Stomach (tissue), 9 donors: ENCODE measurements around the gene NFIC. TPM values are rescaled to one million over a fixed set of nuclear protein-coding genes. Genes with fewer than 3 reads are reported as not detected.
A peak's percentile ranks its signal among the peaks of the same experiment; 100 is the strongest.
"Not testable (repeated sequence)": the region's sequence is repeated elsewhere in the genome, so short reads cannot be mapped to it uniquely, and the experiment has no call there.

Experiments
- DNase-seq, 2 donors: peaks; one replicate each; pipeline versions ENCODE4 v3.0.0 to v3.0.0-alpha.2; 2013 to 2019
- H3K27ac ChIP-seq, 5 donors: fragments of 200-600 bp in 4 of 5; sonication (generic) in 4 of 5; one replicate each; pipeline ENCODE4 v1.5.1; 2013 to 2019; ENCODE audit warnings: mild to moderate bottlenecking in 1 of 5, moderate library complexity in 1 of 5
- H3K27me3 ChIP-seq, 3 donors: fragments of 200-600 bp; sonication (generic); one replicate each; pipeline ENCODE4 v1.5.1; 2017 to 2019; ENCODE audit warnings: mixed run types in 1 of 3
- H3K36me3 ChIP-seq, 4 donors: fragments of 200-600 bp; sonication (generic); 1 replicate in 3 of 4; 2 replicates in 1 of 4; pipeline ENCODE4 v1.5.1; 2016 to 2019
- H3K4me1 ChIP-seq, 4 donors: fragments of 200-600 bp; sonication (generic); one replicate each; pipeline ENCODE4 v1.5.1; 2016 to 2019
- H3K4me3 ChIP-seq, 4 donors: fragments of 200-600 bp; sonication (generic) in 3 of 4; one replicate each; pipeline ENCODE4 v1.5.1; 2016 to 2019; ENCODE audit warnings: mild to moderate bottlenecking in 1 of 4
- H3K9me3 ChIP-seq, 4 donors: fragments of 200-600 bp; sonication (generic); one replicate each; pipeline ENCODE4 v1.5.1; 2016 to 2019
- CTCF ChIP-seq, 7 experiments: fragments of 450-650 bp in 4 of 7; fragments of 200-600 bp in 3 of 7; sonication (generic) in 3 of 7; IDR thresholded peaks; one replicate each; pipeline ENCODE4 v1.5.1; 2016 to 2019; ENCODE audit warnings: antibody characterized with exemption in 7 of 7, control low read depth in 2 of 7, mild to moderate bottlenecking in 1 of 7
- EP300 ChIP-seq: sonication (generic); formaldehyde crosslinking; IDR thresholded peaks from one replicate; pipeline ENCODE4 v1.6.1; 2017; ENCODE audit warnings: antibody characterized with exemption
- POLR2A ChIP-seq, 4 donors: fragments of 450-650 bp; IDR thresholded peaks; one replicate each; pipeline ENCODE4 v1.6.1; 2016; ENCODE audit warnings: antibody characterized with exemption in 4 of 4, control low read depth in 2 of 4, mild to moderate bottlenecking in 1 of 4, moderate library complexity in 1 of 4
- POLR2AphosphoS5 ChIP-seq, 3 donors: sonication (generic); formaldehyde crosslinking; IDR thresholded peaks; one replicate each; pipeline ENCODE4 v1.6.1; 2016; ENCODE audit warnings: antibody characterized with exemption in 3 of 3
- WGBS, 5 donors: extraction: QIAGEN DNeasy Blood & Tissue Kit in 3 of 5; methylation state at CpG; one replicate each; pipeline versions ENCODE4 v1.1.5 to v1.1.7; 2013 to 2018; 5-methylcytosine and 5-hydroxymethylcytosine counted together
- intact Hi-C: fragments of 100-400 bp; cut with DNase I; formaldehyde crosslinking; loops from one replicate; pipeline ENCODE4 v1.15.1; 2023; ENCODE audit warnings: low total_unique reads
- polyA plus RNA-seq, 3 donors: library from polyadenylated mRNA; stranded (reverse); fragments of 200-250 nt; gene quantifications; one replicate each; pipeline ENCODE4 v1.2.3, GENCODE V29; 2013
- total RNA-seq, 5 donors: library from RNA; depleted of rRNA; stranded (reverse); fragments of >200 nt; gene quantifications; one replicate each; pipeline versions ENCODE4 v1.1.0 to v1.2.3, GENCODE V29; 2014 to 2016
- donor health status: healthy with polysubstance abuse.
- donor health status: Bipolar disorder and iron deficiency.
- donor health status: healthy.

The NFIC gene
- total and polyA plus RNA-seq, 8 donors, result 16.7 to 251 (median 47.8) TPM

GRCh38 chr19:3372413-3372812 lies 6.0 kb downstream of the NFIC start:
- intact Hi-C loops, result no loop called here
- WGBS, 5 donors, result 22 to 48% (median 32%) methylated on average over 14 of the region's 14 CpGs
- H3K9me3 ChIP-seq, result no peaks in the 10 kb centered on the region
- H3K4me1 ChIP-seq, result peaks cover 60 to 100% (median 86%) of the 10 kb centered on the region in 4 donors
- H3K27ac ChIP-seq, result peak overlapping the region; percentile 67 to 100 (median 99)
- H3K4me3 ChIP-seq, result no peak overlapping the region
- no peaks in the 10 kb centered on the region for H3K27me3 ChIP-seq
- peaks cover 0 to 5% (median 0%) of the 10 kb centered on the region in 4 donors for H3K36me3 ChIP-seq
- no peak for DNase-seq
- no peak for TF ChIP-seq POLR2A (IDR thresholded peaks at IDR 0.05)

- no peaks in the 10 kb centered on the region for H3K27me3 ChIP-seq
- H3K27ac ChIP-seq, result peak overlapping the region; percentile 83 to 100 (median 99)
- H3K36me3 ChIP-seq, result peaks cover 0 to 5% (median 0%) of the 10 kb centered on the region in 4 donors
- WGBS, 5 donors, result 73 to 85% (median 77%) methylated on average over 6 of the region's 6 CpGs
- no peak for DNase-seq
- peaks cover 45 to 98% (median 83%) of the 10 kb centered on the region in 4 donors for H3K4me1 ChIP-seq
- intact Hi-C loops, result no loop called here
- no peak overlapping the region for H3K4me3 ChIP-seq
- no peaks in the 10 kb centered on the region for H3K9me3 ChIP-seq
- TF ChIP-seq POLR2A (IDR thresholded peaks at IDR 0.05) (no peak), EP300 (no peak), POLR2AphosphoS5 (IDR thresholded peaks at IDR 0.05) (no peak), CTCF (IDR thresholded peaks at IDR 0.05) (no peak)
Observed at GRCh38 chr19:3373971-3374368, 7.6 kb downstream of the NFIC start.

GRCh38 chr19:3374369-3375112 lies 8.2 kb downstream of the NFIC start:
- peak in 1 of 2 donors; percentile 84 for DNase-seq
- intact Hi-C loops, result no loop called here

GRCh38 chr19:3375221-3376090 lies 9.1 kb downstream of the NFIC start:
- peak in 1 of 3 donors; percentile 64 for TF ChIP-seq POLR2AphosphoS5 (IDR thresholded peaks at IDR 0.05)
- TF ChIP-seq EP300, result peak; percentile 9
- TF ChIP-seq POLR2A (IDR thresholded peaks at IDR 0.05), result no peak
- H3K36me3 ChIP-seq, result peaks cover 0 to 5% (median 0%) of the 10 kb centered on the region in 4 donors
- peak overlapping the region; percentile 10 to 37 (median 14) for H3K4me3 ChIP-seq
- H3K4me1 ChIP-seq, result peaks cover 48 to 98% (median 85%) of the 10 kb centered on the region in 4 donors
- no peaks in the 10 kb centered on the region for H3K9me3 ChIP-seq
- peak; percentile 70 to 82 for DNase-seq
- 15 to 27% (median 21%) methylated on average over 27 to 32 of the region's 32 CpGs for WGBS, 5 donors
- H3K27ac ChIP-seq, result peak overlapping the region; percentile 83 to 100 (median 99)
- no peaks in the 10 kb centered on the region for H3K27me3 ChIP-seq
- intact Hi-C loops, result no loop called here

More at GRCh38 chr19:3374369-3375112, 8.2 kb downstream of the NFIC start:
- Histone ChIP-seq H3K27ac (peak overlapping the region; percentile 83 to 100 (median 99)), H3K27me3 (no peaks in the 10 kb centered on the region), H3K4me1 (peaks cover 48 to 98% (median 86%) of the 10 kb centered on the region in 4 donors), H3K4me3 (peak overlapping the region in 3 of 4 donors; percentile 12 to 37 (median 16)), H3K36me3 (peaks cover 0 to 5% (median 0%) of the 10 kb centered on the region in 4 donors), H3K9me3 (no peaks in the 10 kb centered on the region)
- 24 to 37% (median 31%) methylated on average over 10 of the region's 10 CpGs for WGBS, 5 donors
- TF ChIP-seq CTCF (IDR thresholded peaks at IDR 0.05), result no peak
- peak; percentile 89 for TF ChIP-seq EP300
- peak in 2 of 3 donors; percentile 36 to 58 for TF ChIP-seq POLR2AphosphoS5 (IDR thresholded peaks at IDR 0.05)
- TF ChIP-seq POLR2A (IDR thresholded peaks at IDR 0.05), result no peak

GRCh38 chr19:3376091-3376455 lies 9.7 kb downstream of the NFIC start:
- Histone ChIP-seq H3K4me3 (peak overlapping the region in 1 of 4 donors; percentile 10), H3K27ac (peak overlapping the region; percentile 83 to 100 (median 99)), H3K4me1 (peaks cover 49 to 98% (median 85%) of the 10 kb centered on the region in 4 donors)
- intact Hi-C loops, H3K36me3 ChIP-seq, H3K27me3 ChIP-seq, DNase-seq, H3K9me3 ChIP-seq: not testable (repeated sequence)
- 75 to 81% (median 80%) methylated on average over 12 of the region's 12 CpGs for WGBS, 5 donors
